ENCODE results near the gene HYAL3. TPM values are rescaled to one million over a fixed set of nuclear protein-coding genes. Genes with fewer than 3 reads are reported as not detected.

Gene HYAL3
- total RNA-seq, 1 donor from 2014 or later = 6.9 TPM

GRCh38 chr3:50339485-50340146, 40.4 kb upstream of the HYAL3 start:
- peak overlapping the region; percentile 41 for H3K4me3 ChIP-seq (ENCODE audit: insufficient read depth, low read depth, low read length)
- peak overlapping the region; percentile 37 for H3K9ac ChIP-seq (ENCODE audit: low read length)
- peaks cover 27% of the 10 kb centered on the region for H3K27me3 Mint-ChIP-seq (ENCODE audit: low read depth, unreplicated experiment)

GRCh38 chr3:50338965-50339364, 39.8 kb upstream of the HYAL3 start:
- no peak for DNase-seq (ENCODE audit: low read depth)
- peaks cover 27% of the 10 kb centered on the region for H4K20me1 ChIP-seq (ENCODE audit: insufficient read depth, low read length)
- no peak overlapping the region for H3K27ac ChIP-seq (ENCODE audit: low read depth, low read length)
- TF ChIP-seq EZH2 (IDR thresholded peaks at IDR 0.05; ENCODE audit: insufficient read depth, low read length) (no peak), CTCF (IDR thresholded peaks at IDR 0.05; ENCODE audit: insufficient read depth, low read depth, low read length) (no peak)
- peaks cover 21% of the 10 kb centered on the region for H3K4me1 Mint-ChIP-seq (ENCODE audit: low read depth, unreplicated experiment)
- no peaks in the 10 kb centered on the region for H3K36me3 ChIP-seq (ENCODE audit: insufficient read depth, low read length)
- peaks cover 26% of the 10 kb centered on the region for H3K27me3 Mint-ChIP-seq (ENCODE audit: low read depth, unreplicated experiment)
- no peak overlapping the region for H3K9ac ChIP-seq (ENCODE audit: low read length)
- no peak overlapping the region for H2AFZ ChIP-seq (ENCODE audit: low read depth, low read length)
- H3K4me3 Mint-ChIP-seq (ENCODE audit: unreplicated experiment) = peak overlapping the region; percentile 94
- no peak for FAIRE-seq
- peaks cover 37% of the 10 kb centered on the region for H3K4me1 ChIP-seq (ENCODE audit: insufficient read depth, low read length)
- H3K27ac Mint-ChIP-seq (ENCODE audit: unreplicated experiment) = no peak overlapping the region
- no peak overlapping the region for H3K4me2 ChIP-seq (ENCODE audit: low read length)
- no peak overlapping the region for H3K4me3 ChIP-seq (ENCODE audit: insufficient read depth, low read depth, low read length)
- H3K9me3 ChIP-seq (ENCODE audit: insufficient read depth, low read depth, low read length) = no peaks in the 10 kb centered on the region
- no peaks in the 10 kb centered on the region for H3K36me3 Mint-ChIP-seq (ENCODE audit: low read depth, unreplicated experiment)
- H3K79me2 ChIP-seq (ENCODE audit: insufficient read depth, low read length) = peaks cover 31% of the 10 kb centered on the region
- H3K9me3 Mint-ChIP-seq (ENCODE audit: unreplicated experiment) = peaks cover 4% of the 10 kb centered on the region
- no peaks in the 10 kb centered on the region for H3K27me3 ChIP-seq (ENCODE audit: insufficient read depth, low read length)

More at GRCh38 chr3:50339485-50340146, 40.4 kb upstream of the HYAL3 start:
- H4K20me1 ChIP-seq (ENCODE audit: insufficient read depth, low read length) = peaks cover 21% of the 10 kb centered on the region
- H3K36me3 Mint-ChIP-seq (ENCODE audit: low read depth, unreplicated experiment) = no peaks in the 10 kb centered on the region
- no peaks in the 10 kb centered on the region for H3K36me3 ChIP-seq (ENCODE audit: insufficient read depth, low read length)
- H3K79me2 ChIP-seq (ENCODE audit: insufficient read depth, low read length) = peaks cover 24% of the 10 kb centered on the region
- TF ChIP-seq CTCF (IDR thresholded peaks at IDR 0.05; ENCODE audit: insufficient read depth, low read depth, low read length) (no peak), EZH2 (IDR thresholded peaks at IDR 0.05; ENCODE audit: insufficient read depth, low read length) (no peak)
- DNase-seq (ENCODE audit: low read depth) (no peak), FAIRE-seq (no peak)
- H3K4me1 Mint-ChIP-seq (ENCODE audit: low read depth, unreplicated experiment) = peaks cover 15% of the 10 kb centered on the region
- H3K27ac ChIP-seq (ENCODE audit: low read depth, low read length) = no peak overlapping the region
- peak overlapping the region; percentile 94 for H3K4me3 Mint-ChIP-seq (ENCODE audit: unreplicated experiment)
- H3K27me3 ChIP-seq (ENCODE audit: insufficient read depth, low read length) = no peaks in the 10 kb centered on the region
- peak overlapping the region; percentile 78 for H3K4me2 ChIP-seq (ENCODE audit: low read length)
- H3K9me3 Mint-ChIP-seq (ENCODE audit: unreplicated experiment) = peaks cover 4% of the 10 kb centered on the region
- H3K4me1 ChIP-seq (ENCODE audit: insufficient read depth, low read length) = peaks cover 30% of the 10 kb centered on the region
- no peak overlapping the region for H2AFZ ChIP-seq (ENCODE audit: low read depth, low read length)
- no peaks in the 10 kb centered on the region for H3K9me3 ChIP-seq (ENCODE audit: insufficient read depth, low read depth, low read length)
- no peak overlapping the region for H3K27ac Mint-ChIP-seq (ENCODE audit: unreplicated experiment)

Measured in astrocyte (in vitro differentiated cells and primary cell).